Germinal center (tissue), 1 donor: ENCODE results near the gene CYP1A2.
"Not testable (repeated sequence)": the region's sequence is repeated elsewhere in the genome, so short reads cannot be mapped to it uniquely, and the experiment has no call there.

Experiments
- DNase-seq: peaks from one replicate; pipeline ENCODE4 v3.0.0; 2012; ENCODE audit warnings: mixed read lengths, low spot score

The CYP1A2 gene

GRCh38 chr15:74748322-74748946, at the start of gene CYP1A2:
Gene CYP1A2 (plus strand): TSS chr15:74748845. CDS start chr15:74749739, 894 bp downstream.
- no peak for DNase-seq

- DNase-seq, result no peak
Measured at GRCh38 chr15:74709011-74709410, 39.6 kb upstream of the CYP1A2 start.

- DNase-seq, result no peak
Measured at GRCh38 chr15:74709892-74710291, 38.8 kb upstream of the CYP1A2 start.

- no peak for DNase-seq
Measured at GRCh38 chr15:74710319-74711094, 38.1 kb upstream of the CYP1A2 start.

GRCh38 chr15:74712311-74712710, 36.3 kb upstream of the CYP1A2 start:
- DNase-seq, result no peak

- no peak for DNase-seq
Measured at GRCh38 chr15:74716651-74717050, 32.0 kb upstream of the CYP1A2 start.

- no peak for DNase-seq
Measured at GRCh38 chr15:74722591-74722990, 26.1 kb upstream of the CYP1A2 start.

GRCh38 chr15:74723187-74723586, 25.5 kb upstream of the CYP1A2 start:
- DNase-seq, result no peak

- peak; percentile 53 for DNase-seq
Measured at GRCh38 chr15:74723754-74724334, 24.8 kb upstream of the CYP1A2 start.

- no peak for DNase-seq
Measured at GRCh38 chr15:74724570-74725224, 23.9 kb upstream of the CYP1A2 start.

- no peak for DNase-seq
Measured at GRCh38 chr15:74725225-74725774, 23.3 kb upstream of the CYP1A2 start, which contains the start of gene CYP1A1. Gene CYP1A1 (minus strand): TSS chr15:74725528. CDS start chr15:74723097, 2,431 bp downstream.

- peak; percentile 23 for DNase-seq
Measured at GRCh38 chr15:74725845-74726773, 22.5 kb upstream of the CYP1A2 start.

- DNase-seq, result no peak
Measured at GRCh38 chr15:74726774-74727164, 21.9 kb upstream of the CYP1A2 start.

GRCh38 chr15:74727727-74728126, 20.9 kb upstream of the CYP1A2 start:
- DNase-seq, result no peak

GRCh38 chr15:74728699-74729098, 19.9 kb upstream of the CYP1A2 start:
- DNase-seq, result not testable (repeated sequence)

GRCh38 chr15:74729372-74729771, 19.3 kb upstream of the CYP1A2 start:
- not testable (repeated sequence) for DNase-seq

- DNase-seq, result no peak
Measured at GRCh38 chr15:74730619-74731316, 17.9 kb upstream of the CYP1A2 start.

- DNase-seq, result no peak
Measured at GRCh38 chr15:74732846-74733245, 15.8 kb upstream of the CYP1A2 start.

GRCh38 chr15:74733269-74733668, 15.4 kb upstream of the CYP1A2 start:
- DNase-seq, result no peak

- DNase-seq, result no peak
Measured at GRCh38 chr15:74735305-74735704, 13.3 kb upstream of the CYP1A2 start.
